Placental pericyte (primary cell): ENCODE data around the gene USP50. TPM values are rescaled to one million over a fixed set of nuclear protein-coding genes. Genes with fewer than 3 reads are reported as not detected.

ENCODE experiments used
- small RNA-seq: library from RNA; depleted of rRNA; stranded (forward); fragments of <200 nt; gene quantifications from one replicate; pipeline ENCODE3, GENCODE V24; 2012; ENCODE audit warnings: low replicate concordance
- total RNA-seq: library from RNA; depleted of rRNA; stranded (reverse); fragments of >200 nt; gene quantifications from 2 replicates; pipeline ENCODE4 v1.2.3, GENCODE V29; 2012

The USP50 gene
- total RNA-seq = 0.29 TPM in 1 of 2 replicates, not detected in the other

DNA sequence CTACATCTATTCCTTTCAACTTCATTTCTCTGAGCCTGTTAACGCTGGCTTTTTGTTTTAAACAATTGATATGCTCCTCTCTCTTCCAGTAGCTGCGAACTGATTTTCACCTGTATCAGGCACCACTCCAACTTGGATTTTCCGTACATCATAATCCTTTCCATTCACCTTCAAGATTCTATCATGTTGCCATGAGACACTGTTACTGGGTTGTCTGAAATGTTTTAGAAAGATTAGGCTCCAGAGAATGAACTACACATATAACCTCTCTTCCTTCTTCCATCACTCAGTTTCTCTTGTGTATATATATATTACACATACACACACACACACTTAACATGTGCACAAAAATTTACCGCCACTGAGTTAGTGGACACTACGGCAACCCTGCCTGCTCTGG is at the start of gene USP50:
TSS of gene USP50 (minus strand) at position 101 of the 400 bp plus-strand sequence. CDS start 141 bp downstream, outside the sequence.

Small RNA genes lying within 50 kb of the gene (small RNA-seq; reads per million reads assigned to genes)
- gene RNA5SP395 = not detected

Other genes starting within 250 kb of the USP50 start
- gene GABPB1, start 191.5 kb downstream of the USP50 start, total RNA-seq = 36.5 and 78.5 TPM in 2 replicates
- 53.8 and 59.6 TPM in 2 replicates for gene USP8, start 122.3 kb downstream of the USP50 start, total RNA-seq
- 54.3 and 62.4 TPM in 2 replicates for gene TRPM7, start 140.1 kb upstream of the USP50 start, total RNA-seq
- 86.9 and 116 TPM in 2 replicates for gene SPPL2A, start 219.0 kb upstream of the USP50 start, total RNA-seq